Natural killer cell (primary cell): Measurements from ENCODE around the gene CERKL. TPM values are rescaled to one million over a fixed set of nuclear protein-coding genes. Genes with fewer than 3 reads are reported as not detected.

Experiments
- ATAC-seq, 3 donors: fragments of 150-1000 bp in 2 of 3; fragments of 200-7000 bp in 1 of 3; cut with Tn5 transposase; 1 replicate in 1 of 3; 2 replicates in 2 of 3; pipeline ENCODE4 v1.10.0; 2021; ENCODE audit warnings: mild to moderate bottlenecking in 2 of 3, moderate library complexity in 2 of 3
- DNase-seq, 2 donors: peaks; one replicate each; pipeline versions ENCODE4 v3.0.0 to v3.0.0-alpha.2; 2013 to 2021; ENCODE audit warnings: mixed read lengths in 1 of 2
- H3K27ac ChIP-seq: one replicate; pipeline ENCODE4 v1.5.1; 2013; ENCODE audit warnings: mild to moderate bottlenecking, low read length
- H3K27me3 ChIP-seq: one replicate; pipeline ENCODE4 v1.6.1; 2013; ENCODE audit warnings: low read length; ENCODE audit not compliant: control insufficient read depth, insufficient read depth
- H3K36me3 ChIP-seq: one replicate; pipeline ENCODE4 v1.6.1; 2013; ENCODE audit warnings: low read length; ENCODE audit not compliant: control insufficient read depth, insufficient read depth
- H3K4me1 ChIP-seq: one replicate; pipeline ENCODE4 v1.6.1; 2013; ENCODE audit warnings: low read length; ENCODE audit not compliant: control insufficient read depth, insufficient read depth
- H3K4me3 ChIP-seq: one replicate; pipeline ENCODE4 v1.5.1; 2013; ENCODE audit warnings: low read length
- H3K9me3 ChIP-seq: one replicate; pipeline ENCODE4 v1.6.1; 2013; ENCODE audit warnings: low read length; ENCODE audit not compliant: control insufficient read depth, insufficient read depth
- H3K27ac Mint-ChIP-seq, 2 donors: one replicate each; pipeline ENCODE4 v1.8.0; 2022; ENCODE audit warnings: mild to moderate bottlenecking in 2 of 2, mixed read lengths in 2 of 2, moderate library complexity in 1 of 2
- H3K27me3 Mint-ChIP-seq, 2 donors: one replicate each; pipeline ENCODE4 v1.8.0; 2022; ENCODE audit warnings: low read depth in 2 of 2, mixed read lengths in 2 of 2
- H3K36me3 Mint-ChIP-seq: one replicate; pipeline ENCODE4 v1.8.0; 2022; ENCODE audit warnings: mixed read lengths
- H3K4me1 Mint-ChIP-seq, 2 donors: one replicate each; pipeline ENCODE4 v1.8.0; 2022; ENCODE audit warnings: mixed read lengths in 2 of 2
- H3K4me3 Mint-ChIP-seq: one replicate; pipeline ENCODE4 v1.8.0; 2022; ENCODE audit warnings: mild to moderate bottlenecking, moderate library complexity, mixed read lengths
- H3K9me3 Mint-ChIP-seq, 2 donors: one replicate each; pipeline ENCODE4 v1.8.0; 2022; ENCODE audit warnings: mixed read lengths in 2 of 2
- WGBS: methylation state at CpG from one replicate; pipeline ENCODE4 v1.1.7; 2013; ENCODE audit warnings: missing lambda C conversion rate; ENCODE audit not compliant: insufficient coverage; 5-methylcytosine and 5-hydroxymethylcytosine counted together
- intact Hi-C: fragments of 100-400 bp; cut with micrococcal nuclease; formaldehyde crosslinking; loops from one replicate; pipeline ENCODE4 v1.14.2; 2022
- total RNA-seq, 4 donors: library from RNA; stranded (reverse); fragments of 120-200 nt in 1 of 4; gene quantifications; one replicate each; pipeline versions ENCODE4 v1.2.3 to v1.2.4, GENCODE V29; 2013 to 2022
- TF ChIP-seq, protein P1 (sequence below): fragments of 200-600 bp; IDR thresholded peaks from one replicate; pipeline ENCODE4 v1.8.0; 2022; ENCODE audit warnings: antibody characterized with exemption

The CERKL gene
- total RNA-seq, 3 donors from 2014 or later (not counting 1 experiment from before 2014, with no cell fraction given) = not detected

DNA sequence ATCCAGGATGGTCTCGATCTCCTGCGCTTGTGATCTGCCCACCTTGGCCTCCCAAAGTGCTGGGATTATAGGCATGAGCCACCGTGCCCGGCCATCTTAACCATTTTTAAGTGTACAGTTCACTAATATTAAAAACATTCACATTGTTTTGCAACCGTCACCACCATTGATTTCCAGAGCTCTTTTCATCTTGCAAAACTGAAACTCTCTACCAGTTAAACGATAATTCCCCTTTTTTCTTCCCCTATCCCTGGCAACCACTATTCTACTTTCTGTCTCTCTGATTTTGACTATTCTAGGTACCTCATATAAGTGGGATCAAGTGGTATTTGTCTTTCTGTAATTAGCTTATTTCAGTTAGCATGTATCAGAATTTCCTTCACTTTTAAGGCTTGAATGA lies 40.2 kb upstream of the CERKL start:
- DNase-seq (no peak), ATAC-seq (no peak)
- TF ChIP-seq, protein P1, sequence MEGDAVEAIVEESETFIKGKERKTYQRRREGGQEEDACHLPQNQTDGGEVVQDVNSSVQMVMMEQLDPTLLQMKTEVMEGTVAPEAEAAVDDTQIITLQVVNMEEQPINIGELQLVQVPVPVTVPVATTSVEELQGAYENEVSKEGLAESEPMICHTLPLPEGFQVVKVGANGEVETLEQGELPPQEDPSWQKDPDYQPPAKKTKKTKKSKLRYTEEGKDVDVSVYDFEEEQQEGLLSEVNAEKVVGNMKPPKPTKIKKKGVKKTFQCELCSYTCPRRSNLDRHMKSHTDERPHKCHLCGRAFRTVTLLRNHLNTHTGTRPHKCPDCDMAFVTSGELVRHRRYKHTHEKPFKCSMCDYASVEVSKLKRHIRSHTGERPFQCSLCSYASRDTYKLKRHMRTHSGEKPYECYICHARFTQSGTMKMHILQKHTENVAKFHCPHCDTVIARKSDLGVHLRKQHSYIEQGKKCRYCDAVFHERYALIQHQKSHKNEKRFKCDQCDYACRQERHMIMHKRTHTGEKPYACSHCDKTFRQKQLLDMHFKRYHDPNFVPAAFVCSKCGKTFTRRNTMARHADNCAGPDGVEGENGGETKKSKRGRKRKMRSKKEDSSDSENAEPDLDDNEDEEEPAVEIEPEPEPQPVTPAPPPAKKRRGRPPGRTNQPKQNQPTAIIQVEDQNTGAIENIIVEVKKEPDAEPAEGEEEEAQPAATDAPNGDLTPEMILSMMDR = no peak
- no peaks in the 10 kb centered on the region for H3K9me3 ChIP-seq
- intact Hi-C loops = no loop called here
- H3K36me3 ChIP-seq = no peaks in the 10 kb centered on the region
- H3K4me1 ChIP-seq = no peaks in the 10 kb centered on the region
- Mint-ChIP-seq H3K27me3 (peaks cover 15 to 23% of the 10 kb centered on the region in 2 donors), H3K9me3 (no peaks in the 10 kb centered on the region), H3K4me3 (no peak overlapping the region), H3K36me3 (no peaks in the 10 kb centered on the region), H3K4me1 (no peaks in the 10 kb centered on the region), H3K27ac (no peak overlapping the region)
- H3K4me3 ChIP-seq = no peak overlapping the region
- 78% methylated on average over 6 of the region's 6 CpGs for WGBS
- no peak overlapping the region for H3K27ac ChIP-seq
- H3K27me3 ChIP-seq = no peaks in the 10 kb centered on the region

DNA sequence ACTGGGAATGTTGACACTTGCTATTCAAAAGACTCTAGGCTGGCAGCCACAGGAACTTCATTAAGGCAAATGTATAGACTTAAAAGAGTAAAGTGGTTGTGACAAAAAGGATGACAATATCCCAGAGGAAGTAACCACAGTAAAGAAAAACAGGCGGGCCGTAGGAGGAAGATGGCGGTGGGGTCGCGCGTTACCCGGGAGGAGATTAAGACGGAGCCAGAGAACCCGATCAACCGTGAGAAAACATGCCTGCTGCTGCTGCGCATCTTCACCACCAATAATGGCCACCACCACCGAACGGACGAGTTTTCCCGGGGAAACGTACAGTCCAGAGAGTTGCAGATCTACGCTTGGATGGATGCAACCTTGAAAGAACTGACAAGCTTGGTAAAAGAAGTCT lies 37.4 kb upstream of the CERKL start:
- H3K27me3 ChIP-seq = peaks cover 5% of the 10 kb centered on the region
- WGBS = 99% methylated on average over 17 of the region's 17 CpGs
- no peaks in the 10 kb centered on the region for H3K9me3 ChIP-seq
- H3K27ac ChIP-seq = no peak overlapping the region
- H3K4me1 ChIP-seq = no peaks in the 10 kb centered on the region
- no peak for DNase-seq
- no peaks in the 10 kb centered on the region for H3K36me3 Mint-ChIP-seq
- H3K9me3 Mint-ChIP-seq = no peaks in the 10 kb centered on the region
- no peak for ATAC-seq
- H3K27ac Mint-ChIP-seq = no peak overlapping the region
- peaks cover 18 to 47% of the 10 kb centered on the region in 2 donors for H3K27me3 Mint-ChIP-seq
- TF ChIP-seq, protein P1 = no peak
- no peaks in the 10 kb centered on the region for H3K4me1 Mint-ChIP-seq
- intact Hi-C loops = no loop called here
- H3K4me3 ChIP-seq = no peak overlapping the region
- H3K4me3 Mint-ChIP-seq = no peak overlapping the region
- no peaks in the 10 kb centered on the region for H3K36me3 ChIP-seq

DNA sequence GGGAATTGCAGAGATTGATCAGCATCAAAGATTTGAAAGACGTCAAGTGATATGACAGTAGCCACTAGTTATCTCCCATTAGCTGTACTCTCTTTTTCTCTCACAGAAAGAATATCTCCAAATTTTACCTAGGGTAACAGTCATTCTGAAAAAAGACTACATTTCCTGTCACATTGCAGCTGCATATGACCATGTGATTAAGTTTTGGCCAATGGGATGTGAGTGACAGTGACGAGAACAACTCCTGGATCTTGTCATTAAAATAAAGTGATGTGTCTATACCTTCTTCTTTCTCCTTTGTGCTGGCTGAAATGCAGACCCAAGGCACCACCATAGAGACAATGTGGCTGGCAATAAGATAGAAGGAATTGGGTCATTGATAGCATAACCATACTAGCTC lies 34.0 kb upstream of the CERKL start:
- Histone ChIP-seq H3K4me3 (no peak overlapping the region), H3K9me3 (no peaks in the 10 kb centered on the region), H3K27me3 (peaks cover 10% of the 10 kb centered on the region), H3K27ac (no peak overlapping the region), H3K36me3 (no peaks in the 10 kb centered on the region), H3K4me1 (no peaks in the 10 kb centered on the region)
- ATAC-seq (no peak), DNase-seq (no peak)
- Mint-ChIP-seq H3K27me3 (peaks cover 20 to 57% of the 10 kb centered on the region in 2 donors), H3K36me3 (no peaks in the 10 kb centered on the region), H3K4me3 (no peak overlapping the region), H3K4me1 (no peaks in the 10 kb centered on the region), H3K9me3 (no peaks in the 10 kb centered on the region), H3K27ac (no peak overlapping the region)
- 73% methylated on average over 2 of the region's 2 CpGs for WGBS
- intact Hi-C loops = no loop called here
- TF ChIP-seq, protein P1 = no peak

DNA sequence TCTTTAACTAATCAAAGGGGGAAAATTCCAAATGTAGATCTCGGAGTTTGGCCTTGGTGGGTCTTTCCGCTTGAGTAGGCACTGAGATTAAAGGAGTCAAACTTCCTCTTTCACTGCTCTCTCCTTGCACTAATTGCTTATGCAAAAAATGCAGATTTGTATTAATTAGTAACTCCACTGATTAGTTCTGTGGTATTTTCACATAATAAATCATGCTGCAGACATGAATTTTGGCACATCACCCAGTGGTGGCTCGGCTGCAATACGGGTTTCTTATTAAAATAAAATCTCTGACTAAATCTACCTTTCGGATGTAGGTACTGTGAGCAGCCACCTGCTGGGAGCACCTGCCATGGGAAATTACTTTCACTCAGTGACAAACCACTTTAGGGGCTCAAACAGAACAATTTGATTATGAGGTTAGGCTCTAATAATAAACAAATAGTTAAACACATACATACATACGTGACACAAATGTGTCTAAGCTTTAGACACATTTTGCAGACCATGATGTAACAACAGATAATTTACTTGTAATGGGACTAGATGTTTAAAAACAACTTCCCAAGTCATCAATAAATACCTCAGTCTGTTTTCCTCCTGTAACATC lies 29.8 kb upstream of the CERKL start:
- Histone ChIP-seq H3K9me3 (no peaks in the 10 kb centered on the region), H3K4me3 (no peak overlapping the region), H3K27ac (no peak overlapping the region), H3K36me3 (no peaks in the 10 kb centered on the region), H3K27me3 (peaks cover 44% of the 10 kb centered on the region), H3K4me1 (peaks cover 17% of the 10 kb centered on the region)
- Mint-ChIP-seq H3K4me3 (no peak overlapping the region), H3K9me3 (no peaks in the 10 kb centered on the region), H3K27ac (no peak overlapping the region), H3K27me3 (peaks cover 44 to 80% of the 10 kb centered on the region in 2 donors), H3K36me3 (no peaks in the 10 kb centered on the region), H3K4me1 (peaks cover 3 to 23% of the 10 kb centered on the region in 2 donors)
- ATAC-seq (no peak), DNase-seq (no peak)
- intact Hi-C loops = no loop called here
- TF ChIP-seq, protein P1 = no peak
- 58% methylated on average over 3 of the region's 6 CpGs for WGBS
